ENCODE data around the gene MBP. TPM values are rescaled to one million over a fixed set of nuclear protein-coding genes. Genes with fewer than 3 reads are reported as not detected.

Gene MBP
- total RNA-seq, 4 donors from 2014 or later: 44.0 to 68.0 (median 60.2) TPM

DNA sequence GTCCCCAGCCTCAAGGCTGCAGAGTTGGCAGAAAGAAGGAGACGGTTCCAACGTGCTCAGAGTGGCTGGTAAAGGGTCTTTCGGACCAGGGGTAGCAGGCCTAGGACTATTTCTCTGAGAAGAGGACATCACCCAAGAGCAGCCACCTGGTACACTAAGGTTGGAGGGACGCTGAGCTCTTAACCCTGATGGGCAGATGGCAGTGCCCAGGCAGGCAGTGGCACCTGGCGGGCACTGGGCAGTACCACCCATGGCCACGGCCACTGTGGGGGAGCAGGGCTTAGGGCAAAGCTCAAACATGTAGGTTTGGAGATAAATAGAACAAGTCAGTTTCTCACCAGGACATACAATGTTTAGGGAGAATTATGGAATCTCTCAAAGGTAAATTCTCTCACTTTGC is 53.5 kb downstream of the MBP start:
- Histone ChIP-seq H3K27ac (no peak overlapping the region), H3K27me3 (no peaks in the 10 kb centered on the region), H3K4me1 (peaks cover 3 to 24% of the 10 kb centered on the region in 2 donors), H3K4me3 (replicated peaks in 1 of 3) (no peak overlapping the region), H3K9me3 (no peaks in the 10 kb centered on the region), H3K36me3 (no peaks in the 10 kb centered on the region)
- WGBS, 2 donors: 80 to 98% methylated on average over 6 of the region's 6 CpGs
- intact Hi-C loops (cut with DNase I): loop anchor here (10.0 kb wide), 1 partner anchor 56 kb away; the partner anchor contains the start of gene MBP
- DNase-seq: no peak
- TF ChIP-seq, protein P1, sequence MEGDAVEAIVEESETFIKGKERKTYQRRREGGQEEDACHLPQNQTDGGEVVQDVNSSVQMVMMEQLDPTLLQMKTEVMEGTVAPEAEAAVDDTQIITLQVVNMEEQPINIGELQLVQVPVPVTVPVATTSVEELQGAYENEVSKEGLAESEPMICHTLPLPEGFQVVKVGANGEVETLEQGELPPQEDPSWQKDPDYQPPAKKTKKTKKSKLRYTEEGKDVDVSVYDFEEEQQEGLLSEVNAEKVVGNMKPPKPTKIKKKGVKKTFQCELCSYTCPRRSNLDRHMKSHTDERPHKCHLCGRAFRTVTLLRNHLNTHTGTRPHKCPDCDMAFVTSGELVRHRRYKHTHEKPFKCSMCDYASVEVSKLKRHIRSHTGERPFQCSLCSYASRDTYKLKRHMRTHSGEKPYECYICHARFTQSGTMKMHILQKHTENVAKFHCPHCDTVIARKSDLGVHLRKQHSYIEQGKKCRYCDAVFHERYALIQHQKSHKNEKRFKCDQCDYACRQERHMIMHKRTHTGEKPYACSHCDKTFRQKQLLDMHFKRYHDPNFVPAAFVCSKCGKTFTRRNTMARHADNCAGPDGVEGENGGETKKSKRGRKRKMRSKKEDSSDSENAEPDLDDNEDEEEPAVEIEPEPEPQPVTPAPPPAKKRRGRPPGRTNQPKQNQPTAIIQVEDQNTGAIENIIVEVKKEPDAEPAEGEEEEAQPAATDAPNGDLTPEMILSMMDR (IDR thresholded peaks at IDR 0.05): no peak
- TF ChIP-seq POLR2A (IDR thresholded peaks at IDR 0.05): no peak

DNA sequence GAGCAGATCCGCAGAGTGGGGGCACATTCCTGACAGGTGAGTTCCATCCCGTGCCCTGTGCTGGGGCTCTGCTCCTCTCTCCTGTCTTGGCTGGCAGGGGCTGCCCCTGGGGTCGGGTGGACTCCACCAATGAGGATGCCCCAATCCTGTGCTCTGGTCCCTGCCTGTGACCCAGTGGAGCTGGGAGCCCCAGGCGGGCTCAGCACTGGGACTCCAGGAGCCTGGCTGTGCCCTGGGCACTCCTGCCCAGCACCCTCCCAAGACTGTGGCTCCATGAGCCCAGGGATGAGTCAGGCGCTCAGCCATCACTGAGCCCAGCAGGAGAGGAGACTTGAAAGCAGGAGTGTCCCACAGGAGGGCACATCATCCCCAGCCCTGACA is 53.9 kb downstream of the MBP start:
- H3K9me3 ChIP-seq: no peaks in the 10 kb centered on the region
- no peaks in the 10 kb centered on the region for H3K27me3 ChIP-seq
- TF ChIP-seq POLR2A (IDR thresholded peaks at IDR 0.05): no peak
- TF ChIP-seq, protein P1 (IDR thresholded peaks at IDR 0.05): no peak
- intact Hi-C loops (cut with DNase I): loop anchor here (10.0 kb wide), 1 partner anchor 56 kb away; the partner anchor contains the start of gene MBP
- H3K4me1 ChIP-seq: peaks cover 3 to 23% of the 10 kb centered on the region in 2 donors
- H3K4me3 ChIP-seq (replicated peaks in 1 of 3): no peak overlapping the region
- no peak overlapping the region for H3K27ac ChIP-seq
- WGBS, 2 donors: 80 to 87% methylated on average over 2 to 4 of the region's 5 CpGs
- no peak for DNase-seq
- no peaks in the 10 kb centered on the region for H3K36me3 ChIP-seq

DNA sequence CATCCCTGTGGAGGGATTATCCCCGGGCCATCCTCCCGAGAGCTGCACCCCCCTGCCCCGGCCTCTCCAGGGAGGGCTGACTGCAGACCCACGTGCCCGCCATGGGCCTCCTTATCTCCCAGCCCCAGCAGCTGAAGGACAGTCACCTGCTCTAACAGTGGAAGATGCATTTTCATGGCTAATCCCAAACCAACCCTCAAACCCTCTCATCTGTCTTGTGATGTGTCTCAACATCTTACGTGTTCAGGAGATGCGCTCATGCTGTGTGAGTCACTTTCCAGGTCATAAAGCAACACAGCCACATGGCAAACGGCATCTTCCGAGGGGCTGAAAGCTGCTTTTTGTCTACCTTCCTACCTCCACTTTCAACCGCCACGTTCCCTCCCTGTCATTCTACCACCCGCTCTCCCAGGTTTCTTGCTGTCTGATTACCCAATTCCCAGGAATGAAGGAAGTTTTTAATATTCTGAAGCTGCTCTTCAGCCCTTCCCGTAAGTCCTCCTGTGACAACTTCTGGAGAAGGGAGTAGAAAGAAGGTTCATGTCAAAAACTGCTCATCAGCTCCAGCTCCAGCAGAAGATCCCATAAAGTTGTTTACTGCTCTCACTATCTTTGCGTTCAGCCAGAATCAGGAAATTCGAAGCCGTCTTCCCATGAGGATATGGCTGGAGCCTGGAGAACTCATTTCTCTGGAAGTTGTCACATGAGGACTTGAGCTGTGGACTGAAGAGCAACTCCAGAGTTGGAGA is 54.5 kb downstream of the MBP start:
- H3K4me3 ChIP-seq (replicated peaks in 1 of 3): no peak overlapping the region
- no peak for TF ChIP-seq POLR2A (IDR thresholded peaks at IDR 0.05)
- TF ChIP-seq, protein P1 (IDR thresholded peaks at IDR 0.05): no peak
- intact Hi-C loops (cut with DNase I): loop anchor here (10.0 kb wide), 1 partner anchor 57 kb away; the partner anchor contains the start of gene MBP
- no peaks in the 10 kb centered on the region for H3K36me3 ChIP-seq
- peaks cover 3 to 29% of the 10 kb centered on the region in 2 donors for H3K4me1 ChIP-seq
- no peaks in the 10 kb centered on the region for H3K9me3 ChIP-seq
- H3K27me3 ChIP-seq: no peaks in the 10 kb centered on the region
- no peak overlapping the region for H3K27ac ChIP-seq
- 89% methylated on average over 16 of the region's 16 CpGs for WGBS, 2 donors
- DNase-seq: no peak

DNA sequence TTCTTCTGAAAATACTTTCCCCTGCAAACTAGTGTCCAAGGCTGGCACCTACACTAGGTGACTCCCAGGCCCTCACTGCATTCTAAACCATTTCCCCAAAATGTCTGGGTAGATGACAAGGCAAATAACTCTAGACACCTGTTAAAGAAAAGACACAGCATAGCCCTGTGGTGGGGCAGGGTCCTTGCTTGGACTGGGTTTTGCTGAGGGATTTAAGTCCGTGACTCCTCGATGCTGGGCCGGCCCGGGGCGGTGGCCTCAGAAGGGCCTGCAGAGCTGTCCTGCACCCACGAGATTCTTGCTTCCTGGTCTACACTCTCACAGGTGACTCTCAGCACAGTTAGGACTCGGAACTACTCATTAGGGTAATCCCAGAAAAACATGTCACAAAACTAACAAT is 55.2 kb downstream of the MBP start:
- Histone ChIP-seq H3K4me3 (replicated peaks in 1 of 3) (no peak overlapping the region), H3K4me1 (peaks cover 6 to 33% of the 10 kb centered on the region in 2 donors), H3K36me3 (no peaks in the 10 kb centered on the region), H3K27ac (no peak overlapping the region), H3K9me3 (no peaks in the 10 kb centered on the region), H3K27me3 (no peaks in the 10 kb centered on the region)
- TF ChIP-seq, protein P1 (IDR thresholded peaks at IDR 0.05): no peak
- DNase-seq: no peak
- intact Hi-C loops (cut with DNase I): loop anchor here (10.0 kb wide), 1 partner anchor 57 kb away; the partner anchor contains the start of gene MBP
- WGBS, 2 donors: 95 to 97% methylated on average over 7 of the region's 7 CpGs

DNA sequence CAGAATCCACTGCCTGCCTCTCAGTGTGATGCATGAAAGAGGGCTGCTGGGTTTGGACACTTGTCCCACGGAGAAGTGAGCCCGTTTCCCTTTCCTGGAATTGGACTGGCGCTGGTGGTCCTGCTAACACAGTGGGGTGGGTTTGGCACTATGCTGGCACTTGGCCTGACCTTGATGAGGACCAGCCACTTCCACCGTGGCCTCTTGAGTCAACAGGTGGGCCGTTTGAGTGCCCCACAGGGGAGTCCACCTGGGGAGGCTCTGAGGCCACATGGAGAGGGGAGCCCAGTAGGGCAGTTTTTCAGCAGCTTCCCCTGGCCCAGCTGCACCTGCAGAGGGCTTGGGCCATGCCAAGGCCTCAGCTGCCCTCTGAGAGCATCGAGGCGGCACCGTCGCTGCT is 56.5 kb downstream of the MBP start:
- Histone ChIP-seq H3K27ac (no peak overlapping the region), H3K36me3 (no peaks in the 10 kb centered on the region), H3K9me3 (no peaks in the 10 kb centered on the region), H3K4me1 (peaks cover 18 to 46% of the 10 kb centered on the region in 2 donors), H3K4me3 (replicated peaks in 1 of 3) (no peak overlapping the region), H3K27me3 (no peaks in the 10 kb centered on the region)
- WGBS, 2 donors: 82 to 90% methylated on average over 6 to 9 of the region's 9 CpGs
- intact Hi-C loops (cut with DNase I): loop anchor here (10.0 kb wide), 1 partner anchor 59 kb away; the partner anchor contains the start of gene MBP
- TF ChIP-seq POLR2A (IDR thresholded peaks at IDR 0.05): no peak
- TF ChIP-seq, protein P1 (IDR thresholded peaks at IDR 0.05): no peak
- no peak for DNase-seq

Measured in thyroid gland (tissue), 4 donors.